H1 (cell line): ENCODE data around the gene GRID1. TPM values are rescaled to one million over a fixed set of nuclear protein-coding genes. Genes with fewer than 3 reads are reported as not detected.

Source experiments
- CTCF ChIA-PET: fragments of 300-600 bp; sonication (Branson Sonifier 250); formaldehyde crosslinking; loops from one replicate; lab custom pipeline; 2021; ENCODE audit not compliant: partially characterized antibody; lab: Charles Lee
- POLR2A ChIA-PET: fragments of 300-600 bp; sonication (Branson Sonifier 250); formaldehyde crosslinking; loops from one replicate; lab custom pipeline; 2021; ENCODE audit warnings: inconsistent platforms; ENCODE audit not compliant: partially characterized antibody; lab: Charles Lee
- DNase-seq, 2 experiments: peaks; one replicate each; pipeline versions ENCODE4 v3.0.0 to v3.0.0-alpha.2; 2010 to 2022; ENCODE audit warnings: low spot score in 2 of 2, low read depth in 1 of 2, mixed read lengths in 1 of 2
- FAIRE-seq: peaks from 2 replicates; lab custom pipeline; 2011; peaks lifted over from hg19 to GRCh38; lab: Jason Lieb, UNC
- H2AFZ ChIP-seq: 2 replicates; pipeline ENCODE4 v1.8.1; 2012; ENCODE audit warnings: low read length, inconsistent platforms
- H2AK5ac ChIP-seq: 2 replicates; pipeline ENCODE4 v1.6.1; 2013; ENCODE audit warnings: low read depth, low read length
- H2BK120ac ChIP-seq: replicated peaks from 2 replicates; pipeline ENCODE3; 2013; ENCODE audit warnings: low read depth, low read length, inconsistent platforms
- H2BK12ac ChIP-seq: 2 replicates; pipeline ENCODE4 v1.6.1; 2013; ENCODE audit warnings: low read depth, low read length
- H2BK15ac ChIP-seq: 2 replicates; pipeline ENCODE4 v1.6.1; 2013; ENCODE audit warnings: low read length
- H2BK20ac ChIP-seq: 2 replicates; pipeline ENCODE4 v1.6.1; 2013; ENCODE audit warnings: low read length
- H2BK5ac ChIP-seq: 2 replicates; pipeline ENCODE4 v1.6.1; 2013; ENCODE audit warnings: low read depth, low read length
- H3K14ac ChIP-seq: 2 replicates; pipeline ENCODE4 v1.6.1; 2013; ENCODE audit warnings: inconsistent platforms; ENCODE audit not compliant: insufficient read length
- H3K18ac ChIP-seq: 2 replicates; pipeline ENCODE4 v1.6.1; 2013; ENCODE audit warnings: low read length; ENCODE audit errors: extremely low read depth
- H3K23ac ChIP-seq: 2 replicates; pipeline ENCODE4 v1.6.1; 2013; ENCODE audit warnings: inconsistent platforms; ENCODE audit not compliant: insufficient read length
- H3K23me2 ChIP-seq: 2 replicates; pipeline ENCODE4 v1.6.1; 2013; ENCODE audit warnings: low read depth, low read length
- H3K27ac ChIP-seq: 2 replicates; pipeline ENCODE4 v1.6.1; 2011; ENCODE audit warnings: low read depth, low read length, inconsistent platforms
- H3K27me3 ChIP-seq, 4 experiments: replicated peaks in 1 of 4; 1 replicate in 1 of 4; 2 replicates in 3 of 4; pipeline versions ENCODE4 v1.6.1 to v1.8.1; 2011 to 2013; ENCODE audit warnings: low read length in 3 of 4, mild to moderate bottlenecking in 3 of 4, inconsistent platforms in 2 of 4, mixed read lengths in 2 of 4, moderate library complexity in 1 of 4; ENCODE audit not compliant: control insufficient read depth in 3 of 4, insufficient read depth in 3 of 4; ENCODE audit errors: extremely low read depth in 1 of 4
- H3K36me3 ChIP-seq, 4 experiments: 2 replicates each; pipeline versions ENCODE4 v1.6.1 to v1.8.1; 2011 to 2013; ENCODE audit warnings: mild to moderate bottlenecking in 4 of 4, low read length in 3 of 4, moderate library complexity in 2 of 4, control low read depth in 1 of 4, inconsistent platforms in 1 of 4; ENCODE audit not compliant: insufficient read depth in 4 of 4, control insufficient read depth in 2 of 4
- H3K4ac ChIP-seq: replicated peaks from 2 replicates; pipeline ENCODE3; 2013; ENCODE audit warnings: low read length, low read depth, mixed read lengths, inconsistent platforms; ENCODE audit not compliant: insufficient read length
- H3K4me1 ChIP-seq, 4 experiments: replicated peaks in 1 of 4; 1 replicate in 1 of 4; 2 replicates in 3 of 4; pipeline versions ENCODE4 v1.6.1 to v1.8.1; 2011 to 2013; ENCODE audit warnings: low read length in 3 of 4, inconsistent platforms in 2 of 4, mixed read lengths in 1 of 4; ENCODE audit not compliant: insufficient read depth in 4 of 4, control insufficient read depth in 3 of 4
- H3K4me2 ChIP-seq, 2 experiments: 2 replicates each; pipeline versions ENCODE4 v1.6.1 to v1.8.1; 2011 to 2013; ENCODE audit warnings: low read depth in 2 of 2, low read length in 2 of 2, control low read depth in 1 of 2, inconsistent platforms in 1 of 2, mild to moderate bottlenecking in 1 of 2; ENCODE audit not compliant: insufficient read depth in 1 of 2
- H3K4me3 ChIP-seq, 4 experiments: fragments of 200-600, 300-600 bp in 1 of 4; sonication (generic), shearing (Covaris generic), sonication (Bioruptor Twin) in 1 of 4; 2 replicates each; pipeline versions ENCODE4 v1.5.1 to v1.8.1; 2011 to 2016; ENCODE audit warnings: low read length in 4 of 4, low read depth in 3 of 4, control low read depth in 2 of 4, inconsistent platforms in 2 of 4, mild to moderate bottlenecking in 2 of 4, mixed read lengths in 1 of 4, moderate library complexity in 1 of 4; ENCODE audit not compliant: insufficient read depth in 2 of 4; ENCODE audit errors: extremely low read depth in 1 of 4
- H3K56ac ChIP-seq: replicated peaks from 2 replicates; pipeline ENCODE3; 2013; ENCODE audit warnings: low read depth, mild to moderate bottlenecking, mixed read lengths, low read length, inconsistent platforms; ENCODE audit not compliant: insufficient read length
- H3K79me1 ChIP-seq: 2 replicates; pipeline ENCODE4 v1.6.1; 2013; ENCODE audit warnings: low read depth, low read length, control low read depth
- H3K79me2 ChIP-seq, 2 experiments: 2 replicates each; pipeline versions ENCODE4 v1.6.1 to v1.8.1; 2012 to 2013; ENCODE audit warnings: low read length in 2 of 2, mild to moderate bottlenecking in 2 of 2, inconsistent platforms in 1 of 2; ENCODE audit not compliant: insufficient read depth in 2 of 2, control insufficient read depth in 1 of 2
- H3K9ac ChIP-seq, 4 experiments: replicated peaks in 1 of 4; 1 replicate in 1 of 4; 2 replicates in 3 of 4; pipeline versions ENCODE4 v1.6.1 to v1.8.1; 2011 to 2013; ENCODE audit warnings: low read depth in 3 of 4, low read length in 3 of 4, control low read depth in 2 of 4, mild to moderate bottlenecking in 2 of 4, moderate library complexity in 2 of 4, inconsistent platforms in 1 of 4; ENCODE audit errors: extremely low read depth in 1 of 4
- H3K9me3 ChIP-seq, 2 experiments: 2 replicates each; pipeline versions ENCODE4 v1.6.1 to v1.8.1; 2012 to 2013; ENCODE audit warnings: mild to moderate bottlenecking in 2 of 2, moderate library complexity in 2 of 2, control low read depth in 1 of 2, inconsistent platforms in 1 of 2, low read depth in 1 of 2, low read length in 1 of 2, mixed read lengths in 1 of 2; ENCODE audit not compliant: insufficient read depth in 2 of 2
- H4K20me1 ChIP-seq, 2 experiments: replicated peaks in 1 of 2; 2 replicates each; pipeline versions ENCODE3 to v1.8.1; 2011 to 2013; ENCODE audit warnings: inconsistent platforms in 2 of 2, low read length in 2 of 2, mild to moderate bottlenecking in 1 of 2; ENCODE audit not compliant: insufficient read depth in 2 of 2, control insufficient read depth in 1 of 2
- H4K5ac ChIP-seq: 2 replicates; pipeline ENCODE4 v1.6.1; 2013; ENCODE audit warnings: low read length, low read depth, mixed read lengths, inconsistent platforms; ENCODE audit not compliant: insufficient read length
- H4K8ac ChIP-seq: 2 replicates; pipeline ENCODE4 v1.8.0; 2013; ENCODE audit warnings: mild to moderate bottlenecking, moderate library complexity, low read length, inconsistent platforms; ENCODE audit not compliant: insufficient read depth; ENCODE audit errors: extremely low read depth
- H4K91ac ChIP-seq: replicated peaks from 2 replicates; pipeline ENCODE3; 2013; ENCODE audit warnings: low read length, mixed read lengths, inconsistent platforms; ENCODE audit not compliant: insufficient read length
- BRCA1 ChIP-seq: IDR thresholded peaks from 2 replicates; pipeline ENCODE4 v1.6.1; 2012; ENCODE audit warnings: low read depth, low read length, improper control_type of control experiment
- CREB1 ChIP-seq: IDR thresholded peaks from 2 replicates; pipeline ENCODE4 v1.6.1; 2012; ENCODE audit warnings: inconsistent platforms
- CTCF ChIP-seq, 3 experiments: IDR thresholded peaks; 1 replicate in 2 of 3; 2 replicates in 1 of 3; pipeline versions ENCODE4 v1.5.1 to v1.6.1; 2011; ENCODE audit warnings: low read length in 3 of 3, mild to moderate bottlenecking in 3 of 3, inconsistent platforms in 2 of 3, low read depth in 1 of 3, moderate library complexity in 1 of 3; ENCODE audit not compliant: insufficient read depth in 1 of 3; ENCODE audit errors: control extremely low read depth in 1 of 3
- E2F6 ChIP-seq: IDR thresholded peaks from 2 replicates; pipeline ENCODE4 v1.6.1; 2012; ENCODE audit warnings: inconsistent platforms
- FOSL1 ChIP-seq: IDR thresholded peaks from 2 replicates; pipeline ENCODE4 v1.6.1; 2011; ENCODE audit warnings: mild to moderate bottlenecking, low read depth, low read length, moderate library complexity; ENCODE audit not compliant: insufficient read depth
- GTF2F1 ChIP-seq: IDR thresholded peaks from 2 replicates; pipeline ENCODE4 v1.6.1; 2012; ENCODE audit warnings: low read depth, low read length, improper control_type of control experiment, borderline replicate concordance
- JUN ChIP-seq: IDR thresholded peaks from 2 replicates; pipeline ENCODE4 v1.6.1; 2011; ENCODE audit warnings: low read depth, mild to moderate bottlenecking, improper control_type of control experiment, low read length
- JUND ChIP-seq: IDR thresholded peaks from 2 replicates; pipeline ENCODE4 v1.6.1; 2011; ENCODE audit warnings: mild to moderate bottlenecking, improper control_type of control experiment, low read length
- SAP30 ChIP-seq: fragments of 300-600 bp; sonication (generic); IDR thresholded peaks from 2 replicates; pipeline ENCODE4 v1.7.1; 2012; ENCODE audit warnings: low read length, moderate library complexity, mild to moderate bottlenecking, inconsistent platforms; ENCODE audit not compliant: insufficient read depth, insufficient replicate concordance
- SIX5 ChIP-seq: IDR thresholded peaks from 2 replicates; pipeline ENCODE4 v1.6.1; 2011; ENCODE audit warnings: mild to moderate bottlenecking, low read depth, low read length
- TAF1 ChIP-seq: IDR thresholded peaks from 2 replicates; pipeline ENCODE4 v1.6.1; 2011; ENCODE audit warnings: mild to moderate bottlenecking, low read depth, low read length
- WGBS, 2 experiments: shearing (Covaris generic) in 1 of 2; methylation state at CpG; one replicate each; pipeline versions ENCODE4 v1.1.6 to v1.1.7; 2013 to 2015; ENCODE audit warnings: low lambda C conversion rate in 2 of 2, mixed read lengths in 2 of 2, inconsistent platforms in 1 of 2, low coverage in 1 of 2, missing lambda C conversion rate in 1 of 2; ENCODE audit not compliant: insufficient replicate concordance in 2 of 2, insufficient coverage in 1 of 2, insufficient read length in 1 of 2; ENCODE audit errors: extremely low coverage in 1 of 2, missing lambda C conversion rate in 1 of 2; 5-methylcytosine and 5-hydroxymethylcytosine counted together
- polyA plus RNA-seq, 7 experiments: library from polyadenylated mRNA; depleted of rRNA in 3 of 7; stranded (reverse) in 5 of 7; unstranded in 2 of 7; fragments of >200 nt in 5 of 7; fragments of 200-250 nt in 2 of 7; gene quantifications; 1 replicate in 5 of 7; 2 replicates in 1 of 7; 4 replicates in 1 of 7; pipeline versions ENCODE4 v1.2.1 to v1.2.3, GENCODE V29; 2011 to 2013; ENCODE audit warnings: missing spikeins in 2 of 7, mixed read lengths in 2 of 7
- total RNA-seq: library from RNA; stranded (reverse); fragmentation: NEBNext Ultra II Directional; extraction: Animal tissue kit (Norgen Biotek cat#: 25700); gene quantifications from 2 replicates; pipeline ENCODE4 v1.2.1, GENCODE V29; 2021

The GRID1 gene
- total and polyA plus RNA-seq, 2 of the 8 experiments (the other 6 are each of a cell fraction or from before 2014, with no cell fraction given): 0.22 to 0.30 TPM

- no peaks in the 10 kb centered on the region for H3K79me1 ChIP-seq
- POLR2A ChIA-PET: no interaction called here
- DNase-seq (no peak), FAIRE-seq (no peak)
- no peaks in the 10 kb centered on the region for H3K36me3 ChIP-seq
- no peak overlapping the region for H3K14ac ChIP-seq
- H3K4ac ChIP-seq: no peak overlapping the region
- H3K23ac ChIP-seq: no peak overlapping the region
- H3K9me3 ChIP-seq: no peaks in the 10 kb centered on the region
- H2BK5ac ChIP-seq: no peak overlapping the region
- H2AFZ ChIP-seq: no peak overlapping the region
- H4K5ac ChIP-seq: no peak overlapping the region
- H3K18ac ChIP-seq: no peak overlapping the region; the same call in 1 of the 2 replicates
- H2BK20ac ChIP-seq: no peak overlapping the region
- no peak overlapping the region for H3K27ac ChIP-seq
- no peaks in the 10 kb centered on the region for H3K27me3 ChIP-seq
- H4K8ac ChIP-seq: no peak overlapping the region
- WGBS, 2 experiments: 95% methylated on average over 8 of the region's 8 CpGs; no CpG with 5 or more reads in 1 of the 2 experiments
- CTCF ChIA-PET: interaction anchor here (0.5 to 2.7 kb wide), 7 partner anchors 28 to 162 kb away, joined by 3 to 7 read pairs (median 3); no protein-coding TSS in a partner anchor
- peaks cover 4% of the 10 kb centered on the region; the same call in 1 of the 2 replicates for H3K23me2 ChIP-seq
- H2AK5ac ChIP-seq: no peak overlapping the region
- no peak overlapping the region for H3K4me2 ChIP-seq
- H3K9ac ChIP-seq: no peak overlapping the region
- H4K20me1 ChIP-seq: no peaks in the 10 kb centered on the region
- H2BK120ac ChIP-seq: no peak overlapping the region
- H2BK15ac ChIP-seq: no peak overlapping the region
- no peak overlapping the region for H4K91ac ChIP-seq
- no peak overlapping the region for H3K4me3 ChIP-seq
- no peaks in the 10 kb centered on the region for H3K79me2 ChIP-seq
- H3K4me1 ChIP-seq: peaks cover 0 to 3% (median 0%) of the 10 kb centered on the region in 4 experiments; a peak in 1 of 7 replicates
- H3K56ac ChIP-seq: no peak overlapping the region
- no peak overlapping the region for H2BK12ac ChIP-seq
- TF ChIP-seq JUN (no peak), FOSL1 (no peak), CTCF (IDR thresholded peaks at IDR 0.05; ENCODE audit: control extremely low read depth in 1 of 3, insufficient read depth in 1 of 3, low read depth in 1 of 3, low read length in 3 of 3) (no peak), JUND (no peak), SAP30 (no peak), BRCA1 (no peak), SIX5 (no peak), E2F6 (no peak), TAF1 (no peak), GTF2F1 (no peak), CREB1 (no peak)
Measured at GRCh38 chr10:86226016-86226415, 140.6 kb downstream of the GRID1 start.
